HG03103 (cell line): ENCODE data around the gene PSMD12.
A peak's percentile ranks its signal among the peaks of the same experiment; 100 is the strongest.
"Not testable (repeated sequence)": the region's sequence is repeated elsewhere in the genome, so short reads cannot be mapped to it uniquely, and the experiment has no call there.

Source experiments
- ATAC-seq: cut with Tn5 transposase; IDR thresholded peaks from one replicate; pipeline ENCODE4 v1.9.1; 2021; ENCODE audit warnings: low read depth; ENCODE audit not compliant: unreplicated experiment

Gene PSMD12

DNA sequence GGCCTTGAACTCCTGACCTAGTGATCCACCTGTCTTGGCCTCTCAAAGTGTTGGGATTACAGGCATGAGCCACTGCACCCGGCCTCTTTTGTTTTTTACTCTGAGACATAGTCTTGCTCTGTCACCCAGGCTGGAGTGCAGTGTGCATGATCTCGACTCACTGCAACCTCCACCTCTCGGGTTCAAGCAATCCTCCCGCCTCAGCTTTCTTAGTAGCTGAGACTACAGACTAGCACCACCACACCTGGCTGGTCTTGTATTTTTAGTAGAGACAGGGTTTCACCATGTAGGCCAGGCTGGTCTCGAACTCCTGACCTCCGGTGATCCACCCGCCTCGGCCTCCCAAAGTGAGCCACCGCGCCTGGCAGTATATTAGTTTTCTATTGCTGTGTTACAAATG, 22.2 kb upstream of the PSMD12 start:
- ATAC-seq: not testable (repeated sequence)

DNA sequence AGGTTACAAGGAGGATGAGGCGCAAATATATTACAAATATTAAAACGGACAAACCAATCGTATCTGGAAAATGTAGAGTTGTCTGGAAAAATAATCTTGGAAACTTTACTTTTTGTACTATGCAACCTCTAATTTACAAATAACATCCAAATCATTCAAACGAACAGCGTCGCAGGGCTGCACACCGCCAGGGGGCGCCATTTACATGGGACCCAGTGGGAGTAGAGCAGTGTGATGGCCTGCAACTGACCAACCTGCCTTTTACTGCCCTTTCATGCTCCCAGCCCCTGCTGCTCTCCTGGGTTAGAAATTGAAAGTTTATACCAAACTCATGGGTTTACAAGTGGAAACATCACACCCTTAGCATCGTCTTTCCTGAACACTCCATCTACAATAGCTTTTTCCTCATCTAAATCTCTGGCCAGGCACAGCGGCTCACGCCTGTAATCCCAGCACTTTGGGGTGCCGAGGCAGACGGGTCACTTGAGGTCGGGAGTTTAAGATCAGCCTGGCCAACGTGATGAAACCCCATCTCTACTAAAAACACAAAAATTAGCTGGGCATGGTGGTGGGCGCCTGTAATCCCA, 20.7 kb upstream of the PSMD12 start:
- ATAC-seq: no peak

DNA sequence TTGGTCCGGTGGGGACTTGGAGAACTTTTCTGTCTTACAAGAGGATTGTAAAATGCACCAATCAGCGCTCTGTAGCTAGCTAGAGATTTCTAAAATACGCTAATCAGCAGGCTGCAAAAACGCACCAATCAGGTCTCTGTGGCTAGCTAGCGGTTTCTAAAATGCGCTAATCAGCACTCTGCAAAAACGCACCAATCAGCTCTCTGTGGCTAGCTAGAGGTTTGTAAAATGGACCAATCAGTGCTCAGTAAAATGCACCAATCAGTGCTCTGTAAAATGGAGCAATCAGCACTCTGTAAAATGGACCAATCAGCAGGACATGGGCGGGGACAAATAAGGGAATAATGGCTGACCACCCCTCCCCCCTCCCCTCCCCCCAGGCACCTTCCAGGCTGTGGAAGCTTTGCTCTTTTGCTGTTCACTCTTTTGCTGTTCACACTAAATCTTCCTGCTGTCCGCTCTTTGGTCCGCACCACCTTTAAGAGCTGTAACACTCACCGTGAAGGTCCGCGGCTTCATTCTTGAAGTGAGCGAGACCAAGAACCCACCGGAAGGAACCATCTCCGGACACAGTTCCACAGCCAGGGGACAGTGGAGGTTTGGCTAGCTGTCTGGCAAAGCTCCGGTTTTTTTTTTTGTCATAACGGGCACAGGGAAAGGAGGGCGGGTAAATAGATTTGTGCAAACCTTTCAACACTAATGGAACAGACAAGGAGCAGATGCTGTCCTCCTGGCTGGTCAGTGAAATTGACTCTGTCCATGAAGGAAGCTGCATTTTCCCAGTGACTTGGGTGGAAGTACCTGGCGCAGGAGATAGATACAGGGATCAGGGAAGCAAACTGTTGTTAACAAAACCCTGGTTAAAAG, 19.0 kb upstream of the PSMD12 start:
- no peak for ATAC-seq

DNA sequence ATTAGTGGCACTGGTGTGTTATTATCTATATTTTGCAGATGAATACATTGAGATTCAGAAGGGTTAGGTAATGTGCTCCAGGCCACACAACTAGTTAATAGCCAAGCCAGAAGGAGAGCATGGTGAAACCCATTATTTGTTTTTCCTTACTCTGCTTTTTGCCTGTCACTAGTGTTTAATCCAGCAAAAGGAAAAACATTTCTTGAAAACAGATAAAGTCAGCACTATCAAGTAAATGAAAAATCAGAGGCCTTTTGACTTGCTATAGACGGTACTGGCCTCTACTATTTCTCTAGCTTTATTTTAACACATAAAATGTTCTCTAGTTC, 15.5 kb upstream of the PSMD12 start:
- no peak for ATAC-seq

DNA sequence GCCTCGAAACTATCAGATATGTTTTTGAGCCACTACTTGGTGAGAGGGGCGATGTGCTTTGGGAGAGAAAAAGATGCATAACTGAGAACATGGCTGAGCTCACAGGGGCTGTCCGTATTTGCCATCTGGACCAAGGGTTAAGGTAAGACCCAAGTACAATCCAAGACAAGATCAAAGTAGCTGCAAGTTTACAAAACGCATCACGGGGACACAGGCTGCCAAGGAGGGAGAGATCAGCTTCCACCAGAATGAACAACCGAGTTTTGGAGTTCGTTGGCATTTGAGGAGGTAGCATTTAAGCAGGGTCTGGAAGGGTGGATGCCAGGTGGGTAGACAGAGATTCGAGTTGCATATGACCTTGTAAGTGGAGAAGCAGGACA, 12.9 kb upstream of the PSMD12 start:
- ATAC-seq: no peak

DNA sequence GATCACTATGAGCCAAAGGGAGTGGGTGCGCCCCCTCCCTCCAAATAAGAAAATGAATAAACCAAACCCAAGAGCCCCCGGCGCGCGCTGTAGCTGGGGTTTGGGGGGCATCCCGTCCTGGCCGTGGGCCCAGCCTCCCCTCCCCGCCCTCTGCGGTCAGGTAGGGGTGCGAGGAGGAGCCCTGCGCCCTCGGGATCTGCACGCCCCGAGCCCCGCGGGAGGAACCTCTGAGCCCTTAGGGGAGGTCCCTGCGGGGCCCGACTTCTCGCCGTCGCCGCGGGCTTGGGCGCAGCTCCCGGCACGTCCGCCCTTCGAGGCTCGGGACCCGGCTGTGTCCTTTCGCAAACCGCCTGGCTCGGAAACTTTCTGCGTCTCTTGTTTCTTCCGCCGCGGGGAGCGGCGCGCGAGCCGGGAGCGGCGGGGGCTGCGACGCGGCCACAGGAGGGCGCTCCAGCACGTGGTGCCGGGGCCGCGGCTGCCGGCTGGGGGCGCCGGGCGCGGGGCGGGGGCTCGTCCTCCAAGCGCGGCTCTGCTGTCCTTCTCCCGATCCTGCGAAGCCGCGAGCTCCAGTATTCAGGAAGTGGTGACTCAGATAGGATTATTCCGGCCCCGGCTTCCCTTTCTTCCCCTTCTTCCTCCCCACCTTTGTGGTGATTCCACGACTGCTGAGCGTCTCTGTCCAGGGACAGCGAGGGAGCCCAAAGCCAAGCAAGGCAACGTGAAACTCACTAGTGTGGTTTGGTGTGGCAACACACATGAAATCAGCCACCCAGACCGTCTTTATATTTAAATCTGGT, 12.3 kb upstream of the PSMD12 start:
- ATAC-seq: no peak

DNA sequence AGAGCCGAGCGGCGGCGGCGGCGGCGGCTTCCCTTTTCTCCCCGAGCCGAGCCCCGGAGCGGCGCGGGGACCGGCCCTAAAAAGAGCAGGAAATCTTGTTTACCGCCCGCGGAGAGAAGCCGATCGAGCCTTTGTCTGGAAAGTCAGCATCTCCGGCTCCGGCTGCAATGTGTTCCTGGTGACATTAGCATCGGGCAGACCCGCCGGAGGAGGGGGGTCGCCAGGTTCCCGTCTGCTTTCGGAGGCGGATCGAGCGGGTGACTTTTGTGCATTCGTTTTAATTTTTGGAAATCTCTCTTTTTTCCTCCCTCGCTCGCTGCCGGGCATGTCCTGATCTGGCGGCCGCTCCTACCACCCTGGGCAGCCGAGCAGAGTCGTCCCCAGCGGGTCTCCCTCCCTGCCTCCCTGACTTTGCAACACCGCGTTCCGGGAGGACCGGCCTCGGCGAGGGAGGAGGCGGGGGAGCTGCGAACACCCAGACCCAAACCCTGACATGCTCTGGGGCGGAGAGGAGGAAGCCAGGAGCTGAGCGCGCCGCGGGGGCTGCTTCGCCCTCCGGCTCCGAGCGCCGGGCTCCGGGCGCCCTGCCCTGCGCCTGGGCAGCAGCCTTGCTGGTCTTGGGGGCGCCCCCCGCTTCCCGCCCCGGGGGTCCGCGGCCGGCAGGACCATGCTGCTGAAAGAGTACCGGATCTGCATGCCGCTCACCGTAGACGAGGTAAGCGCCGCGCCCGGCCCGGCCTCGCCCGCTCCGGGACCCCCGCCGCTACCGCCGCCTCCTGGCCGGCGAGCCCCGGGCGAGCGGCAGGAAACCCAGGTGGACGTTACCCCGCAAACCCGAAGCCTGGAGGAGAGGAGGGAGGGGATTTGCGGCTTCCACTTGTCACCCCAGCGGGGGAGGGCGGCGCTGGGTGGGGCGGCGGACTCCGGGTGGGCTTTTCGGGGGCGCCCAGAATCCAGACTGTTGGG, 11.4 kb upstream of the PSMD12 start:
- no peak for ATAC-seq

DNA sequence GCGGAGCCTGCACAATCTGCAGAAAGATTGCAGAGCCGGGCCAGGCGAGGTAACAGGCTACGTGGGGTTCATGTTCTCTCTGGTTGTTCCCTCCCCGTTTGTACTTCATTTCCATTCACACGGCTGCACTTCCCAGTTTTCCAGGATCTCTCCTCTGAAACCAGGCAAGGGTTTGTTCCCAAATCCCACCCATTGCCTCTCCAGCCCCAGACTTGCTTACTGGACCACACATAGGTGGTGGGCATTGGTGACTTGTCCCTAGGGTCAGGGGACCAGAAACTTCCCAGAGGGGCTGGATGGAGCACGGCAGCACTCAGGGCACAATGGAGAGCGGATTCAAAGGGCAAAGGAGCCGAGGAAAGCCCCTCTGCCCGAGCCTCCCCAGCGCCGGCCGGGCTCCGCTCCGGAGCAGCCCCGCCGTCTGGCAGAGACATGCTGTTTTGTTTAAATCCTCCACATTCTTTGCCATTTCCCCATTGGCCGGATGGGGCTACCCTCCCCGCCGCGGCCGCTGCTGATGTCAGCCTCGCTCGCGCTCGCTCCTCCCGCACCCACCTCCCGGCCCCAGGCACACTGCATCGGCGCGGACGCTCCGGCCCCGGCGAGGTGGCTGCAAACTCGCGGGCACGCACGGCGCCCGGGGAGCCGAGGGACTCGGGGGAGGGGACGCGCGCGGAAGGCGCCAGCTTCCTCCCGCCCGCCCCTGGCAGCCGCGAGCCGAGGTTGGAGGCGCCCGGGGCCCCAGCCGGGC, 10.5 kb upstream of the PSMD12 start, which contains the start of gene PITPNC1:
TSS of gene PITPNC1 (plus strand) at position 545 of the 751 bp plus-strand sequence.
- ATAC-seq: peak; percentile 61

DNA sequence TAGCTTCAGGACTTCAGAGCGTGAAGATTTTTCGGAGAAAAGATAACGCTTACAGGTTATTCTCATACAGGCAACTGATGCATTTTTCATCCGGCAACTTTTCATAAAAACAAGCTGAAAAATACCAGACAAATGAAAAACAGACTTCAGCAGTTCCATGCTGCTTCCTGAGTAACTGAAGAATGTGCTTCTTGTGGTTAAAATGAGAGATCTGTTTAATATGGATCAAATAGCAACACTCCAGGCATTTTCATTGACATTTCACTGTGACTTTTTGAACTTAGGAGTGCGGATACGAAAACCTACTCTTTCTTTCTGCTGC, 10.0 kb upstream of the PSMD12 start:
- no peak for ATAC-seq

DNA sequence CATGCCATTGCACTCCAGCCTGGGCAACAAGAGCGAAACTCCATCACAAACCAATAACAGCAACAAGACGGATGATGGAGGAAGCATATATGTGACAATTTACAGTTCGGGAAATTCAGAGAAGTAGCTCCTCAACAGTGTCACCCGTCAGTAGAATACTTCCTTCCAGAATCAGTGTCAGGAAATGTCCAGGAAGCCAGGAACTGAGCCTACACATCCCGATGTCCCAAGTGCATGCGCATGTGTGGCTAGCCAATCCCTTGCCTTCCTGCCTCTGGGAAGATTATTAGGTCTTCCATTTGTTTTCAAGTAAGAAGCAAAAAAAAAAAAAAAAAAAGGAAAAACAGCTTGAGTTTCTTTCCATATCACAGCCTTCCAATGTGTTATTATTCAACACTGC, 9.3 kb upstream of the PSMD12 start:
- no peak for ATAC-seq

DNA sequence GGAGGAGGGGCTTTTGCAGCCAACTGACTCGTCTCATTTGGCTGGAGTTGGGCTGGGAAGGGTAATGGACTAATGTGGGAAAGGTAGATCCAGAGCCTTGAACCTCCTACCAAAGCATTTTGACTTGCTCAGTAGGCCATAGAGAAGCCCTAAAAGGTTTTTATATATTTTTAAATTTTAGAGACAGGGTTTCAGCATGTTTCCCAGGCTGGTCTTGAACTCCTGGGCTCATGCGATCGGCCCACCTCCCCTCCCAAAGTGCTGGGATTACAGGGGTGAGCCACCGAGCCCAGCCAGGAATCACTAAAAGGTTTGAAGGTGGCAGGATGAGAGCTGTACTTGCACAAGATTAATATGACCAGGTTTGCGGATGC, 8.7 kb upstream of the PSMD12 start:
- no peak for ATAC-seq

DNA sequence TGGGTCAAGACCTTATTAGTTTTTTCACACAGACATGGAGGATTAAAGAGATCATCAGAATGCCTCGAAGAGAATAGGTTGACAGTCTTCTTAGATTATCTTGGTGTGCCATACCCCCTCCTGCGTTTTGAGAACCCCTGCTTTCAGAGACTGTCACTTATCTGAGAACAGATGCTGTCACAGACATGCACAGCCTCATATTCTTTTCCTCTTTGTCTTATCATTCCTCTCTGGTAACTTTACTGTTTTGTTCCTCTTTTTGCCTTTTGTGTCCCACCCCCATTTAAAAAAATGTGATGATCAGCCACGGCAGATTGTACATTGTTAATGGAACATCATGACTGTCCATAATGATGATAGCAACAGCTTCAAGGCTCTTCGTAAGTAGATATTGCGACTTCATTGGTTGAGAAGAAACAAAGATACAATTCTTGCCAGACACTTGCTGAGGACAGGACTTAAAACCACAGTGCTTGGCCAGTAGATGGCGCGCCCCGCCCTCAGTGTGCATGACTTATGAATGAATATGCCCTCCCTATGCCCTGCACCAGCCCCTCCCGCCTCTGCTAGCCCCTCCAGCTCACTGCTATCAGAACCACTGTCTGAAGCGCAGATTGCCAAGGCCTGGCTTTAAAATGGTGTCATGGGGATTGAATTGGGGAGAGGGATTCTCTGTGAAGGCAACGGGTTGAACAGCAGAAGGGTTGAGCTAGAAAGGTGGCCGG, 8.1 kb upstream of the PSMD12 start:
- peak; percentile 36 for ATAC-seq

DNA sequence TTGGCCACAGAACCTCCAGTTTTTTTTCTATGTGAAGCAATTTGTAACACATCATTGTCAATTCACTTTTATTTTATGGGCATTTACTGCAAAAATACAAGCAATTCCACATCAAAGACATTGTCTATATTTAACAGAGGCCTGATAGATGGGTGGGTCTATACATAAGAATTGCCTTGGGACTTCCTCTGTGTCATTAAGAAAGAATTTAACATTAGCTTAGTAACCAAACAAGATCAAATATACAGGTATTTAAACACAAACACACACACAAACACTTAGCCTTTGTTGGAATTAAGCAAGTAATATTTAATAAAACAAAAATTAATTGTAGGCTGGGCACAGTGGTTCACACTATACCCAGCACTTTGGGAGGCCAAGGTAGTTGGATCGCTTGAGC, 6.4 kb upstream of the PSMD12 start:
- no peak for ATAC-seq

DNA sequence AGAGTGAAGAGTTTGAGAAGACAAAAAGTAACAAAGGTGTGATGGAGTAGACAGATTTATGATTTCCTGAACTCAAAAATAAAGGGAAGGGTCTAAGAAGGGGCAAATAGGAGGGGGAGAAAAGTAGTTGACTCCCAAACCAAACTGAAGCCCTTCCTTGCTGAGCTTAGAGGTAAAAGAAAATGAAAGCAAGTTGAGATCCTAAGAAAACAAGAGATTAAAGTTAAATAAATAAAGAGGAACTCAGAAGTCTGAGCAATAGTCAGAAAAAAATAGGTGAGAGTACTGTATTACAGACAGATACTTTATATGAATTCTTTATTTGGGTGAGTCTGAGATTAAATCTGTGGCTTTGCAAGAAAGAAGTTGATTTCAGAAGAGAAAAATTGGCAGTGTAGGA, 3.3 kb upstream of the PSMD12 start:
- ATAC-seq: no peak

DNA sequence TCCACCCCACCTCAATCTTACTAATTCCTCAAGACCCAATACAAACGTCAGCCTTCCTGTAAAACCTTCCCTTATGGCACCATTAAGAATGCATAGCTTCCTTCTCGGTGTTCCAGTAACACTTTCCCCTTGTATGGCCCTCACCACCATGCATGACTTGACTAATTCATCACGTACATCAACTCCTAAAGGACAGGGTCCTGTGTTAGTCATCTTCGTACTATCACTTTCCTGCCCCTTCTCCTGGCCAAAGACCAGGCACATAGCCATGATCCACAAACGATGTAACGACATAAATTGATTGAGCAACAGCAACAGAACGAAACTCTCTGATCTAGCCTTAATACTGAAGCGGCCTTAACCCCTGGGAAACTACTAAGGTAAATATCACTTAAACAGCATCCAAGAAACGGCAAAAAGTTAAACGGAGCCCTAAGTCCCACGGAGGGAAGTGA, 612 bp downstream of the PSMD12 start:
- ATAC-seq: no peak

DNA sequence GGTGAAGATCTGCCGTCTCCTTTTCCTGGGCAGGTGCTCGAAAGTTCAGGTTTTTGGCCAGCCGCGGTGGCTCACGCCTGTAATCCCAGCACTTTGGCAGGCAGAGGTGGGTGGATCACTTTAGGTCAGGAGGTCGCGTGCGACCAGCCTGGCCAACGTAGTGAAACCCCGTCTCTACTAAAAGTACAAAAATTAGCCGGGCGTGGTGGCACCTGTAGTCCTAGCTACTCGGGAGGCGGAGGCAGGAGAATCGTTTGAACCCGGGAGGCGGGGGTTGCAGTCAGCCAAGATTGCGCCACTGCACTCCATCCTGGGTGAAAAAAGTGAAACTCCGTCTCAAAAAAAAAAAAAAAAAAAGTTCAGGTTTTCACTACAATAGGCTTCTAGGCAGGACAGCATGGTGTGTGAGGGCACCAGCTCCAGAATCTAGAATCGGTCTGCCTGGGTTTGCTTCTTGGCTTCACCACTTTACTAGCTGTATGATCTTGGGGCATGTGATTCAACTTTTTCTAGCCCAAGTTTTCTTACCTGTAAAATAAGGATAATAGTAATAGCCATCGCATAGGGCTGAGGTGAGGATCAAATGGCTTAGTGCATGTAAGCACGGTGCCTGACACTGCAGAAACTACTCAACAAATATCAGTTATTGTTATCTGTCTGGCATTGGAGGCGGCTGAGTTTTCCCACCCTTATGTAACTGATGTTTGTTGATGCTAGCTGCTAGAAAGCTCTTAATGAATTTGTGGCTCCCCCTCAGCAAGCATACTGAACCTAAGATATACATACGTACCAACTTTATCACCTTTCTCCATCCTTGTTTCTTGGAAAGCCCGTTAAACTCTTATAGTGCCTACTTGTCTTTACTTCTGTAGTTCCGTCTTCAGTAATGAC, 1.3 kb downstream of the PSMD12 start:
- ATAC-seq: no peak

DNA sequence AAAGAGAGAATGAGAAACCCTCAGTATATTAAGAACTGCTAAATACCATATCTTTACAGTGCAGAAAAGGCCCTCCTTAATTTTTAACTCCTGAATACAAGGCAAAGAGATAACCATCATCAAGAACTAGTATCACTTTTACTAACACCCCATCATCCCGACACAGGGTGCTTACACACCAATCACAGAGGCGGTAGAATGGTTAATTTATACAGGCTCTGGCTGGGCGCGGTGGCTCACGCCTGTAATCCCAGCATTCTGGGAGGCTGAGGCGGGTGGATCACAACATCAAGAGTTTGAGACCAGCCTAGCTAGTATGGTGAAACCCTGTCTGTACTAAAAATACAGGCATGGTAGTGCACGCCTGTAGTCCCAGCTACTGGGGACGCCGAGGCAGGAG, 4.2 kb downstream of the PSMD12 start:
- no peak for ATAC-seq

DNA sequence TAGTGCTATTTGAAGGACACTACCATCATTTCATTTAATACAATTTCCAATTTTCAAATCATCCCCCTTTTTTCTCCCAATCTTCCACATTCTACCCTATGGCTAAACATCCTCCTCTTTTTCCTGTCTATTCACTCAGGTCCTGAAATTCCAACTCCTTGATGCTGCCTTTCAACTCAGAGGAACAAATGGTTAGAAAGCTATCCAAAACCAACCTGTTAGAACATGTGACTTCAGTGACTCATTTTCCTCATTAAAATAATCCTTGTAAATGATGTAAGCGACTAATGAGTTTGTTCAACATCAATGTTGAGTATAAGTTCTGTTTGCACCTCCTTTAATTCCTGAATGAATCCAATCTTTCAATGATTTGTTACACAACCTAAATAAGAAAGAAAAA, 5.5 kb downstream of the PSMD12 start:
- ATAC-seq: no peak
